ENCODE data around the gene ERI3.

Gene ERI3

DNA sequence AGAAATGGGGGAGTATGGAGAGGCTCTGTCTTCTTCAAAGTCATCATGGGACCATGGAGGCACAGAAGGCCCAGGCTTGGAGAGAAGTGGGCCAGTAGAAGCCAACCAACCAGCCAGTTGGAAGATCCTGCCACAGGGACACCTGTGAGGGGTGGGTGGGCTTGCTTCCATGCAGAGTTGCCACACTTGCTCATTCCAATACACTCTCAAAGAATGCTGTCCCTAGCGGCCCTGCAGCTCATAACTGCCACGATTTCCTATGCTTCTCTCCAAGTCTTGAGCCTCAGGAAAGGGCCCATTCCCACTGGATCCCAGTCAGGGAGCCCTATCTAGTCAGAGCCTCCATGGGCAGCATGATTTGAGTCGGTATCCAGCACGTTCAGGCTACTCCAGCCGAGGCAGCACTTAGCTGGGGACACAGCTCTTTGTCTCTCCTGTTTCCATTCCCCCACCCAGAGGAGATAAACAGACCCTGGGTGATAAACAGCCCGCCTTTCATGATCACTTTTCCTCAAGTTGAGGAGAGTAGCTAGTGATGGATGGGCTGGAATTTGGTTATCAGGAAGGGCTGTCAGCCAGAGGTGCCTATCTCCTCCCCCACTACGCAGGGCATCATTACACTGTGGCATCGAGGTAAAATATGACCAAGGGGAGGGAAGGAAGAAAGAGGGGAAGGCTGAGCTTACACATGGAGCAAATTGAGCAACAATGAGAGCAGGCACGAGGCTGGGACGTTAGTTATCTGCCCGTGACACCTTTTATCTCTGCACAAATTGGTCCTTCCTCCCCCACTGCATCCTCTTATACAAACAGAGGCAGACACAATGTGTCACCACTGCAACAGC, 64.6 kb downstream of the ERI3 start:
- Mint-ChIP-seq H3K9me3 (no peaks in the 10 kb centered on the region), H3K36me3 (peaks cover 77% of the 10 kb centered on the region), H3K27me3 (no peaks in the 10 kb centered on the region), H3K4me1 (no peaks in the 10 kb centered on the region), H3K4me3 (no peak overlapping the region), H3K27ac (no peak overlapping the region)
- ATAC-seq = no peak

DNA sequence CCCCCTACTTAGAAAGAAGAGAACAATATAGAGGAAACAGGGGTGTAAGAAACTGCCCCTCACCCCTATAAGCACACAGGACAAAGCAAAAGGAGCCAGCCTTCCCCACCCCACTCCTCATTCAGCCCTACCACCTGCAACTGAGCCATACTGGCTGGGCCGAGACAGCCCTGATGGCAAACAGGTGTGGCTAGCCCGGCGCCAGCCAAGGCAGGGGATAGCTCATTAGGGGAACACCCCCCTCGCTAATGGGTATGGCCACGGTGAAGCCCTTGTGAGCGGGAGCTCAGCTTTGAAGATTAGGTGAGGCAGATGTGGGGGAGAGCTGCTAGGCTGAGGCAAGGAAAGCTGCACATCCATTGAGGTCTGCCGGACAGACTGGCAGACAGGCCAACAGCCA, 65.5 kb downstream of the ERI3 start:
- no peaks in the 10 kb centered on the region for H3K27me3 Mint-ChIP-seq
- peaks cover 77% of the 10 kb centered on the region for H3K36me3 Mint-ChIP-seq
- ATAC-seq = no peak
- H3K4me1 Mint-ChIP-seq = no peaks in the 10 kb centered on the region
- no peaks in the 10 kb centered on the region for H3K9me3 Mint-ChIP-seq
- H3K27ac Mint-ChIP-seq = no peak overlapping the region
- no peak overlapping the region for H3K4me3 Mint-ChIP-seq

DNA sequence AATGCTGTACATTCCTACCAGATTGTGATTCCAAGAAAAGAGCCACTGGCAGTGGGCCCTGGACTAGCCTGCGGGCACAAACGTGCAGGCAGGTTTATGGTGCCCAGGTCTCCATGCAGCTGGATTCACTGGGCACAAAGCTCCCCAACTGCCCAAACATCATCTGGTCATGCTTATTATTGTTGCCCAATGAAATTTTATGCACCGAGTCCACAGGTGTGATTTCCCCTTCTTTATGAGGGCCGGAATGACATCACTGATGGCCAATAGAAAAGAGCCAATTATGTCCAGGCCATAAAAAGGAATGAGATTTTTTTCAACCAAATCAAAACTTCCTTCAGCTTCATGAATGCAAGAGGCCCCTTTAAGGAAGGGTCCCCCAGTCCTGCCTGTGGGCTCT, 66.2 kb downstream of the ERI3 start:
- Mint-ChIP-seq H3K27ac (no peak overlapping the region), H3K27me3 (no peaks in the 10 kb centered on the region), H3K36me3 (peaks cover 77% of the 10 kb centered on the region), H3K4me3 (no peak overlapping the region), H3K4me1 (no peaks in the 10 kb centered on the region), H3K9me3 (no peaks in the 10 kb centered on the region)
- ATAC-seq = no peak

DNA sequence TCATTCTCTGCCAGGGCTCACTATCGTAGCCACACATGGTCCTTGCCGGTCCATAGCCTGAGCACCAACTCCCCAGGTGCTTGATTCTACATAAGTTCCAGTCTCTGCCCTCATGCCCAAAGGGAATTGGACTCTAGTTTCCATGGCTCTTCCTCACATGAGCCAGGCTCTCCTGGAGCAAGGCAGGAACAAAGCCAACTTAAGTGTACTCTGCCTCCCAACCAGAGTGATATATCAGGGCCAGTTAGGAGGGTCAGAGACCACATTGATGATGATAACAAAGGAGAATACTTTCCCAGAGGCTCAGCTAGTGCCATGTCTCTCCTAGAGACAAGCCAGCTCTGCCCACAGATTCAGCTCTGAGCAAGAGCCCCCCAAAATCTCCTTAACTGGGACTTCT, 70.9 kb downstream of the ERI3 start:
- no peak overlapping the region for H3K4me3 Mint-ChIP-seq
- no peak overlapping the region for H3K27ac Mint-ChIP-seq
- peaks cover 13% of the 10 kb centered on the region for H3K4me1 Mint-ChIP-seq
- H3K36me3 Mint-ChIP-seq = peaks cover 77% of the 10 kb centered on the region
- H3K27me3 Mint-ChIP-seq = no peaks in the 10 kb centered on the region
- no peaks in the 10 kb centered on the region for H3K9me3 Mint-ChIP-seq
- no peak for ATAC-seq

DNA sequence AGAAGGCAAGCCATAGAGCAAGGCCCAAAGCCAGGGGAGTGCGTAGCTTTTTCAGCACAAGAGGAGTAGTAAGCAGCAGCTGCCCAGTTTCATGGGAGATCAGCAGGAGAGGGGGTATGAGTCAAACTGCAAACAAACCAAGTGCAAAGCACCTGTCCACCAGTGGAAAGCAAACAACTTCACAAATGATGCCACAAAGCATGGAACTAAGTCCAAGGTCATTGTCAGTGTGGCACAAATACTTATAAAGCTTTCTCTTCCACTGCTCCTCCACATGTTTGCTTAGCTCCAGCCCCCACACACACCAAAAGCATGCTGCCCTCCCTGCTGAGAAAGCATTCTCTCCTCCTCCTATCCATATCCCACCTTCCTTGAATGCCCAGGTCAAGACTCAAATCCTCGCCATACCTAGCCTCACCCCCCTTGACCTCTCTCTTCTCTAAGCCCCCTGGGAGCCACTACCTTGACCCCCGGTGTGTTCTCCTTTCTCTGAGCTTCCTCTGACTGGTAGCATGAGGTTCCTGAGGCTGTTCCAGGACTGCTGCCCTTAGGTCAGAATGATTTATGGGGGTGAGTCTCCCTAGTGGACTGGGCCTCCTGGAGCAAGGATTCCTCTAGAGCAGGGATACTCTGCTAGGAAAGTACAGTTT, 71.4 kb downstream of the ERI3 start:
- no peaks in the 10 kb centered on the region for H3K9me3 Mint-ChIP-seq
- H3K27ac Mint-ChIP-seq = no peak overlapping the region
- H3K4me1 Mint-ChIP-seq = peaks cover 16% of the 10 kb centered on the region
- H3K36me3 Mint-ChIP-seq = peaks cover 78% of the 10 kb centered on the region
- ATAC-seq = no peak
- no peak overlapping the region for H3K4me3 Mint-ChIP-seq
- H3K27me3 Mint-ChIP-seq = no peaks in the 10 kb centered on the region

DNA sequence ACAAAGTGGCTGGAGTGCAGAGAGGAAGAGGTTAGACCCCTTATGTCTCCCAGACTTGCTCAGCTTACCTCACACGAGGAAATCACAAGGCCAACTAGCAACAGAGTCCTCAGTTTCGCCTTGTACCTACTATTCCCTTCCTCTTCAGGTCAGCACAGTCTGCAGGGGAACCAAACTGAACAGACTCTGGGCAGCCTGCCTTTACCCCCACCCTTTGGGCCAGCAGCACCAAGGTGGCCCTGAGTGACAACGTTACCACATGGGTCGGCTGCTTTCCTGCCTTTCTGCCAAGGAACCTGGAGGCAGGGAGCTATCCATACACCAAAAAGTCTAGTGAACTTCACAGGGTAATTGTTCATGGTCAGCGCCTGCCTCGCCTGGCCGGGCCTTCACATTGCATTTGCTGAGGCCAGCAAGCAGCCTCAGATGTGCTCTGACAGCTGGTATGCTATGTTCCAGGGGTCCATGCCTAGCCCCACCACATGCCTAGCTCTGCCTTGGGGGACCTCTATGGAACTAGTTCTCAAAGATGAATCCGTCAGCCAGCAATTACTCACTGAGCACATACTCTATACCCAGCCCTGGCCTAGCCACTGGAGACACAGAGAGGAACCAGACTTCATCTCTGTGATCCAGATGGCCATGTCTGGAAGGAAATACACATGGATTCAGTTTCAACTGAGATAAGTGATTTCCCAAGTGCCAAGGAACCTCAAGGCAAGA, 72.2 kb downstream of the ERI3 start:
- no peak for ATAC-seq
- no peak overlapping the region for H3K27ac Mint-ChIP-seq
- peaks cover 72% of the 10 kb centered on the region for H3K36me3 Mint-ChIP-seq
- H3K4me3 Mint-ChIP-seq = no peak overlapping the region
- no peaks in the 10 kb centered on the region for H3K9me3 Mint-ChIP-seq
- no peaks in the 10 kb centered on the region for H3K27me3 Mint-ChIP-seq
- peaks cover 16% of the 10 kb centered on the region for H3K4me1 Mint-ChIP-seq

DNA sequence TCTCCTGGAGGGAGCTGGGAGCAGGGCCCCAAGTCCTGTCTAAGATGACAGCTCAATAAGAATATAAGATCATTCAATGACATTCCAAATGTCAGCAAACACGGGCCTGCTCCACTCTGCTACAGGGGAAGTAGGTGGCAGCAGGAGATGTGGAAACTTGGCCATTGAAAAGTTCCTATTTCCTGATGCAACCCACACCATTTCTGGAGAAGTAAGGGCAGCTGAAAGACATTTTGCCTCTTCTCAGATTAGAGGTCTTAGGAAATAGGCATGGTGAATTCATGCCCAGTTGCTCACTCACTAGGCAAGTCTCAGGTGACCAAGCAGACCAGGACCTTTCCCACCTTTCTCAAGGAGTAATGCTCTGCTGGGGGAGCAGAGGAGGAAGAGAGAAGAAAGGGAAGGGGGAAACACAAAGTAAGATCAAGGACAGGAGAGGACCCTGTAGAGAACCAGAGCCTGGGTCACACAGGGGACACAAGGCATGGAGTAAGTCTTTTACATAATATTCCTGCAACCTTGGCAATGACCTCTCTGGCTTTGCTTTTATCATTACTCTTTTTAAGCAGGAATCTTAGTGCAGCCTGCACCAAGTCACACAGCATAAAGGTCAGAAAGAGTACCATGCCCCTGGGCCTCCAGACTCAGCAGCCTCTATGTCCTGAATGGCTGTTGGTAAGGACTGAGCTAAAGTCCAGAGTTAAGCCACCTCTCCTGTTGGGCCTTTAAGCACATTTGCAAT, 72.9 kb downstream of the ERI3 start:
- no peaks in the 10 kb centered on the region for H3K9me3 Mint-ChIP-seq
- H3K36me3 Mint-ChIP-seq = peaks cover 70% of the 10 kb centered on the region
- no peak overlapping the region for H3K4me3 Mint-ChIP-seq
- H3K27ac Mint-ChIP-seq = no peak overlapping the region
- ATAC-seq = no peak
- no peaks in the 10 kb centered on the region for H3K27me3 Mint-ChIP-seq
- H3K4me1 Mint-ChIP-seq = peaks cover 16% of the 10 kb centered on the region

DNA sequence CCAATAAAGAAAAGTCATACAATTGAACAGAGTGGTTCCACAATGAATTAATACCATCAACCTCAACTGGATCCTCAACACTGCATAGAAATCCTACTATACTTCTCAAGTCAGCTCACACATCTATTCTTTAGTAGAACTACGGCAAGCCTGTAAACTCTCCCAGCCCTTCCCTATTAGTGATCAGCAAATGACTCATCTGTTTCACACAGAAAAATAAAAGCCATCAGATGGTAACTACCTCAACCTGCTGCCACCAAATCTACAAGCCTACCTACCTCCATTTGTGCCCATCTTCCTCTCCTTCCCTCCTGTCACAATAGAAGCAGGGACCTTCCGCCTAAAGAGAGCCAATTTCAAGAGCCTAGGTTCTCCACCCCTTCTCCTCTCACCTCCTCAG, 78.2 kb downstream of the ERI3 start:
- ATAC-seq = no peak
- Mint-ChIP-seq H3K9me3 (no peaks in the 10 kb centered on the region), H3K27me3 (no peaks in the 10 kb centered on the region)

DNA sequence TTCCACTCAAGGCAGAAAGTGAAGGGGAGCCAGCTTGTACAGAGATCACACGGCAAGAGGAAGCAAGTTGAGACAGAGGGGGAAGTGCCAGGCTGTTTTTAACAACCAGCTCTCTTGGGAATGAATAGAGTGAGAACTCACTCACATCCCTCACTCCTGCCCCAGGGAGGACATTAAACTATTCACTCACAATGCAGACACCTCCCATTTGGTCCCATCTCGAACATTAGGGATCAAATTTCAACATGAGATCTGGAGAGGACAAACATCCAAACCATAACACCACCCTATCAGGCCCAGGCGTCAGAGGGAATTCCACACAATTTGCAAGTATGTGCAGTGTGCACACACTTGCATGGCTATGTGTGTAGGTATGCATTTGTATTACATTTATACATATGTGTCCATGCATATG, 79.1 kb downstream of the ERI3 start:
- H3K4me3 Mint-ChIP-seq = no peak overlapping the region
- H3K36me3 Mint-ChIP-seq = peaks cover 38% of the 10 kb centered on the region
- no peak overlapping the region for H3K27ac Mint-ChIP-seq
- peak; percentile 63 for ATAC-seq
- no peaks in the 10 kb centered on the region for H3K9me3 Mint-ChIP-seq
- H3K4me1 Mint-ChIP-seq = peaks cover 34% of the 10 kb centered on the region
- no peaks in the 10 kb centered on the region for H3K27me3 Mint-ChIP-seq

More for the DNA sequence above, 78.2 kb downstream of the ERI3 start:
- Mint-ChIP-seq H3K27ac (no peak overlapping the region), H3K36me3 (peaks cover 32% of the 10 kb centered on the region), H3K4me1 (peaks cover 28% of the 10 kb centered on the region), H3K4me3 (no peak overlapping the region)

DNA sequence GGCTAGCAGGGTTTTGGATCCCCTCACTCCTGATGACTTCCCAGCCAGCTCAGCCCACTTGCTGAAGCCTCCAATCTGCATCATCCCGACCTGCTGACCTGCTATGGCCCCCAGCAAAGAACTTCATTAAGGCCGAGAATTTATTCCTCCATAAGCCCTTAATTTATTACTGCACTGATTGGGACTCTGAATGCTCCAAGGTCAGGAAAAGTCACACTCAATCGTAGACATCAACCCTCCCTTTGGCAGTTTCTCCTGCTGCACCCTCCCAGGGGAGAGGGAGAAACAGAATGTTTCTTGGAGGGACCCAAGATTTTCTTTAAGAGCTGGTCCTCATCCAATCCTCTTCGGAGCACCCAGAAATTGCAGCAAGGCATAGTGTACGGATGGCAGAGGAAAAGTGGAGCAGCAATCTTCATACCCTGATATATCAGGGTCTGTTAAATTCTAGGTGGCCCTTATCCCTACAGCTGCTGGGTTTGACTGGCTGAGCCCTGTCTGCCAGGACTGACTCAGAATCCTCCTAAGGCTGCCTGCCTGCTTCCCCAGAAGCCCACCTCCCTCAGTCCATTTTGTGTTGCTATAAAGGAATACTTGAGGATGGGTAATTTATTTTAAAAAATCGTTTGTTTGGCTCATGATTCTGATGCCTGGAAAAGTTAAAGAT, 79.6 kb downstream of the ERI3 start:
- ATAC-seq = no peak
- Mint-ChIP-seq H3K27me3 (no peaks in the 10 kb centered on the region), H3K9me3 (no peaks in the 10 kb centered on the region), H3K36me3 (peaks cover 34% of the 10 kb centered on the region), H3K27ac (no peak overlapping the region), H3K4me3 (no peak overlapping the region), H3K4me1 (peaks cover 30% of the 10 kb centered on the region)

DNA sequence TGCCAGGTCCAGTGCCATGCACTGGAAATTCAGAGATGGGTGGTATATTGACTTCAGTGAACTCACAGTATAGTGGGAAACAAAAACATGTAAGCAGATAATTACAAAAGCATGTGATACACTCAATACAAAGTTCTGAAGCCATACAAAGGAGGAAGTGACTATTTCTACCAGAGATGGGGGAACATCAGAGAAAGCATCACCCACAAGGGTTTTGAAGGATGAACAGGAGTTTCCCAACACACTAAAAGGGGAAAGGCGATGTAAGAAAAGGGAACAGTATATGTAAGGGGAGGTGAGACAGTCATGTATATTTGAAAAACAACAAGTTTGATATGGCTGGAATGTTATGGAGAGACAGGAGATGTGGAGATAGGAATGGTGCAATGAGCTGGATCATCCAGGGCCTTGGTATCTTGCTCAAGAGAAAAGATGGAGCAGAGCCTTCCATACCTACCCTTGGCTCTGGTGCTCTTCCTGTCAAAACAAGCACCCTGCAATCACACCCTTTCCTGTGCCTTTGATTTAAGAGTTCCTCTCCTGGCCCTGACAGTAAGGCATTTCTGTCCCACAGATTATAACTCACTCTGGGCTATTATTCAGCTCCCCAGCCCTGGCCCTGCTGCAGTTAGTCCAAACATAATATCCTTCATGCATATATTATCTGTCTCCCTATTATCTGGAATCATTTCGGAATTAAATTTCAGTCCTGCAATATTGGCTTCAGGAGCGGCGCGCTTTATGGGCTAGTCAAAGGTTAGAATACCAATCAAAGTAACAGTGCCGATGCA, 81.3 kb downstream of the ERI3 start:
- H3K27me3 Mint-ChIP-seq = no peaks in the 10 kb centered on the region
- H3K36me3 Mint-ChIP-seq = peaks cover 18% of the 10 kb centered on the region
- H3K4me1 Mint-ChIP-seq = peaks cover 19% of the 10 kb centered on the region
- H3K9me3 Mint-ChIP-seq = no peaks in the 10 kb centered on the region
- no peak overlapping the region for H3K27ac Mint-ChIP-seq
- no peak overlapping the region for H3K4me3 Mint-ChIP-seq
- ATAC-seq = no peak

DNA sequence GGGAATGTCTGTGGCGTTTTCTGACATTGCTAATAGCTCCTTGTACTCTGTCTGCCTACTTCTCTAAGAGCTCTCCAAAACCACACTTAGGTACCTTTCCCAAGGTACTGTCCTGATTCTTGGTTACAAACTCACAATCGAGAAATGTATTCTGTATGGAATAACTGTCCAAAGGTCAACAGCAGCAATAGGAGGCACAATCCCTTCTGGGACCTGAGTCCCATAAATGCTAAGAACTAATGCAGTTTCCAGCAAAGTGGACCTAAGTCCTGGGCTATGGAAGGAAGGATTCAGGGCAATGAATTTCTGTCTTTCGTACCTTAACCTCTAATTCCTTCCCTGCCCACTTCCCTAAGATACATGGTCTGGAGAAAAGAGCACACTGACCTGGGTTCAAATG, 82.1 kb downstream of the ERI3 start:
- H3K4me3 Mint-ChIP-seq = no peak overlapping the region
- H3K4me1 Mint-ChIP-seq = peaks cover 19% of the 10 kb centered on the region
- peaks cover 18% of the 10 kb centered on the region for H3K36me3 Mint-ChIP-seq
- H3K9me3 Mint-ChIP-seq = no peaks in the 10 kb centered on the region
- ATAC-seq = no peak
- H3K27me3 Mint-ChIP-seq = no peaks in the 10 kb centered on the region
- H3K27ac Mint-ChIP-seq = no peak overlapping the region

DNA sequence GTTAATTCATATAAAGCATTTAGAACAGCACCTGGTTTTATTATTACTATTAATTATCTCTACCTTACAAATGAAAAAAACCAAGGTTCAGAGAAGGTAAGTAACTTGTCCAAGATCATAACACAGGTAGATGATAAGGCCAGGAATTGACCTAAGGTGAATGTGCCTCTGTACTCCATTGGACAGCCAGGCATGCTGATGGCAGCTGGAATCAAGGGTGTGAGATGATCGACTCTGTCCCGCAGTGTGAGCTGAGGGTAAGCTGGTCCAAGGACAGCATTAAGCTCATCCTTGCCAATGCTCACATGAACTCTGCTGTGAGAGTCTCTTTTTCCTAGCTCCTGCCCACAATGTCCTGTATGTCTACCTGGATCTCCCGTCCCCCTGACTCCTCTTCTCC, 83.4 kb downstream of the ERI3 start:
- no peak for ATAC-seq
- Mint-ChIP-seq H3K27me3 (no peaks in the 10 kb centered on the region), H3K4me1 (peaks cover 19% of the 10 kb centered on the region), H3K27ac (no peak overlapping the region), H3K4me3 (no peak overlapping the region), H3K9me3 (no peaks in the 10 kb centered on the region), H3K36me3 (peaks cover 18% of the 10 kb centered on the region)

Data from stimulated activated memory B cell treated with anti-CD40 and anti-IgM and Interleukin-4, amounts not matched to agents 10 μg/mL and 1 μg/mL and 100 μg/mL, for 72 hours (primary cell).